Suprapubic skin (tissue), 4 donors: ENCODE data around the gene PANK4.

Experiments used
- CTCF ChIP-seq, 2 donors: fragments of 200-600 bp in 1 of 2; fragments of 450-650 bp in 1 of 2; sonication (generic) in 1 of 2; IDR thresholded peaks; one replicate each; pipeline ENCODE4 v1.5.1; 2016 to 2019; ENCODE audit warnings: antibody characterized with exemption in 2 of 2, mild to moderate bottlenecking in 1 of 2, moderate library complexity in 1 of 2
- EP300 ChIP-seq: sonication (generic); formaldehyde crosslinking; IDR thresholded peaks from one replicate; pipeline ENCODE4 v1.6.1; 2017; ENCODE audit warnings: antibody characterized with exemption
- POLR2A ChIP-seq, 2 donors: fragments of 450-650 bp; IDR thresholded peaks; one replicate each; pipeline ENCODE4 v1.6.1; 2017; ENCODE audit warnings: antibody characterized with exemption in 2 of 2, mild to moderate bottlenecking in 2 of 2, moderate library complexity in 2 of 2
- POLR2AphosphoS5 ChIP-seq, 3 donors: sonication (generic); formaldehyde crosslinking; IDR thresholded peaks; one replicate each; pipeline ENCODE4 v1.6.1; 2017; ENCODE audit warnings: antibody characterized with exemption in 3 of 3

- TF ChIP-seq EP300 (no peak), POLR2AphosphoS5 (IDR thresholded peaks at IDR 0.05) (no peak), CTCF (IDR thresholded peaks at IDR 0.05) (no peak), POLR2A (IDR thresholded peaks at IDR 0.05) (no peak)
Observed at GRCh38 chr1:2522230-2522629, 4.2 kb downstream of the PANK4 start.
